ENCODE data around the gene DPP8. TPM values are rescaled to one million over a fixed set of nuclear protein-coding genes. Genes with fewer than 3 reads are reported as not detected.
"Not testable (repeated sequence)": the region's sequence is repeated elsewhere in the genome, so short reads cannot be mapped to it uniquely, and the experiment has no call there.

The DPP8 gene
- total and polyA plus RNA-seq, 2 experiments from 2014 or later: 21.7 to 33.5 TPM

GRCh38 chr15:65460741-65461347 lies 56.6 kb downstream of the DPP8 start (continued):
- TF ChIP-seq ZNF462 (CRISPR knock-in tag; IDR thresholded peaks at IDR 0.05): no peak
- TF ChIP-seq CTCF (conservative IDR thresholded peaks at IDR 0.05; ENCODE audit: low read depth in 2 of 2): no peak
- TF ChIP-seq STAT1 (IDR thresholded peaks at IDR 0.05; ENCODE audit: unreplicated experiment): no peak
- TF ChIP-seq REST (IDR thresholded peaks at IDR 0.05; ENCODE audit: unreplicated experiment): no peak
- no peak for TF ChIP-seq ZNF114 (CRISPR knock-in tag; IDR thresholded peaks at IDR 0.05)

GRCh38 chr15:65455256-65455655 lies 62.2 kb downstream of the DPP8 start:
- H3K27me3 Mint-ChIP-seq (ENCODE audit: insufficient read depth, low read depth, poor library complexity); H3K9me3 Mint-ChIP-seq; H3F3A ChIP-seq (replicated peaks; ENCODE audit: low read depth); H3K4me3 ChIP-seq; H3K4me2 ChIP-seq; ATAC-seq; H2AFZ ChIP-seq; H3K4me3 Mint-ChIP-seq; H3K27ac ChIP-seq (ENCODE audit: low read depth); H4K20me1 ChIP-seq (replicated peaks; ENCODE audit: insufficient read depth); H3K79me2 ChIP-seq (replicated peaks; ENCODE audit: insufficient read depth); H3K4me1 Mint-ChIP-seq; DNase-seq (ENCODE audit: low spot score); H3K9me2 ChIP-seq (ENCODE audit: insufficient read depth); H3K4me1 ChIP-seq (ENCODE audit: insufficient read depth); H3K27me3 ChIP-seq (ENCODE audit: insufficient read depth); H3K27ac Mint-ChIP-seq: not testable (repeated sequence)
- peaks cover 30% of the 10 kb centered on the region for H3K36me3 ChIP-seq (ENCODE audit: insufficient read depth)
- H3K36me3 Mint-ChIP-seq (ENCODE audit: low read depth): peaks cover 56% of the 10 kb centered on the region
